HCT116 (cell line): ENCODE results near the gene TSSK2.

Experiments
- ATF3 ChIP-seq: IDR thresholded peaks from 2 replicates; pipeline ENCODE4 v1.6.1; 2012
- CEBPB ChIP-seq: IDR thresholded peaks from 2 replicates; pipeline ENCODE4 v1.6.1; 2012; ENCODE audit warnings: low read depth
- CTCF ChIP-seq, 3 experiments: fragments of 200-600 bp in 1 of 3; sonication (generic) in 1 of 3; IDR thresholded peaks in 2 of 3; conservative IDR thresholded peaks in 1 of 3; 2 replicates each; pipeline ENCODE4 v1.5.1; 2012 to 2017; ENCODE audit warnings: low read depth in 2 of 3, low read length in 2 of 3, antibody characterized with exemption in 1 of 3, borderline replicate concordance in 1 of 3, control low read depth in 1 of 3, mild to moderate bottlenecking in 1 of 3, mixed read lengths in 1 of 3, mixed run types in 1 of 3, moderate library complexity in 1 of 3; ENCODE audit not compliant: insufficient read depth in 1 of 3
- EGR1 ChIP-seq: IDR thresholded peaks from 2 replicates; pipeline ENCODE4 v1.6.1; 2012; ENCODE audit warnings: low read depth
- MAX ChIP-seq: IDR thresholded peaks from 2 replicates; pipeline ENCODE4 v1.6.1; 2012
- POLR2A ChIP-seq: IDR thresholded peaks from 2 replicates; pipeline ENCODE4 v1.7.0; 2011; ENCODE audit warnings: borderline replicate concordance; ENCODE audit not compliant: insufficient read depth, insufficient read length; ENCODE audit errors: extremely low read depth
- POLR2AphosphoS5 ChIP-seq: IDR thresholded peaks from 2 replicates; pipeline ENCODE4 v1.6.1; 2011; ENCODE audit warnings: mild to moderate bottlenecking, low read depth, low read length, moderate library complexity

- TF ChIP-seq CEBPB = no peak
- TF ChIP-seq ATF3 = no peak
- no peak for TF ChIP-seq CTCF (IDR thresholded peaks at IDR 0.05 in 2 of 3, conservative IDR thresholded peaks at IDR 0.05 in 1 of 3; ENCODE audit: borderline replicate concordance in 1 of 3, insufficient read depth in 1 of 3, low read depth in 2 of 3, low read length in 2 of 3)
- no peak for TF ChIP-seq POLR2A
- no peak for TF ChIP-seq EGR1
- no peak for TF ChIP-seq MAX
- TF ChIP-seq POLR2AphosphoS5 = no peak
Measured at GRCh38 chr22:19143967-19144400, 12.9 kb downstream of the TSSK2 start.
